HepG2 (cell line): ENCODE data around the gene CMIP. TPM values are rescaled to one million over a fixed set of nuclear protein-coding genes. Genes with fewer than 3 reads are reported as not detected.

Experiments used
- ATAC-seq: fragments of 200-7000 bp; cut with Tn5 transposase; 3 replicates; pipeline ENCODE4 v1.9.1; 2020; ENCODE audit warnings: mild to moderate bottlenecking, moderate library complexity
- BruUV-seq: library from RNA; stranded (reverse); fragments of 400-500 nt; replicated peaks from 2 replicates; lab custom pipeline; 2021; lab: Mats Ljungman, UMichigan
- CTCF ChIA-PET: fragments of 300-600 bp; formaldehyde crosslinking; extraction: SDS; loops from one replicate; lab custom pipeline; 2021; ENCODE audit warnings: low total read pairs, inconsistent platforms, low intra/inter-chr PET ratio; lab: Yijun Ruan, JAX
- POLR2A ChIA-PET: fragments of 350-600 bp; sonication (Branson Sonifier 250); formaldehyde crosslinking; loops from one replicate; lab custom pipeline; 2020; ENCODE audit warnings: antibody characterized with exemption, inconsistent platforms; lab: Yijun Ruan, JAX
- DNase-seq: peaks from one replicate; pipeline ENCODE4 v3.0.0-alpha.2; 2015; ENCODE audit warnings: low spot score
- FAIRE-seq: peaks from 3 replicates; lab custom pipeline; 2011; peaks lifted over from hg19 to GRCh38; lab: Jason Lieb, UNC
- H2AFZ ChIP-seq: one replicate; pipeline ENCODE4 v1.6.1; 2011; ENCODE audit warnings: low read length, inconsistent platforms
- H3K27ac ChIP-seq: fragments of 300-600 bp; 3 replicates; pipeline ENCODE4 v1.8.0; 2011; ENCODE audit warnings: mixed run types, mild to moderate bottlenecking, mixed read lengths, low read length, inconsistent platforms; ENCODE audit not compliant: insufficient read depth; ENCODE audit errors: extremely low read length
- H3K27me3 ChIP-seq, 2 experiments: fragments of 200-600 bp in 1 of 2; 2 replicates in 1 of 2; 3 replicates in 1 of 2; pipeline versions ENCODE4 v1.6.0 to v1.8.0; 2011; ENCODE audit warnings: low read length in 2 of 2, mild to moderate bottlenecking in 2 of 2, moderate library complexity in 2 of 2, inconsistent platforms in 1 of 2; ENCODE audit not compliant: insufficient read depth in 2 of 2, control insufficient read depth in 1 of 2
- H3K36me3 ChIP-seq, 2 experiments: fragments of 200-600 bp in 1 of 2; replicated peaks in 1 of 2; 2 replicates in 1 of 2; 3 replicates in 1 of 2; pipeline versions ENCODE4 v1.5.1 to v1.8.0; 2011; ENCODE audit warnings: low read length in 2 of 2, inconsistent platforms in 1 of 2; ENCODE audit not compliant: insufficient read depth in 2 of 2, control insufficient read depth in 1 of 2
- H3K4me1 ChIP-seq: 2 replicates; pipeline ENCODE4 v1.5.1; 2012; ENCODE audit warnings: low read length, inconsistent platforms; ENCODE audit not compliant: insufficient read depth
- H3K4me2 ChIP-seq: 2 replicates; pipeline ENCODE4 v1.6.0; 2011; ENCODE audit warnings: low read depth, low read length, inconsistent platforms
- H3K4me3 ChIP-seq, 3 experiments: fragments of 200-600 bp in 1 of 3; sonication (generic), shearing (Covaris generic) in 1 of 3; replicated peaks in 1 of 3; 2 replicates each; pipeline ENCODE4 v1.5.1; 2011 to 2016; ENCODE audit warnings: low read length in 3 of 3, inconsistent platforms in 2 of 3, low read depth in 2 of 3, mild to moderate bottlenecking in 2 of 3, control low read depth in 1 of 3, mixed read lengths in 1 of 3; ENCODE audit not compliant: insufficient read depth in 1 of 3
- H3K79me2 ChIP-seq: one replicate; pipeline ENCODE4 v1.6.1; 2011; ENCODE audit warnings: low read length, inconsistent platforms; ENCODE audit not compliant: insufficient read depth
- H3K9ac ChIP-seq: 2 replicates; pipeline ENCODE4 v1.6.0; 2011; ENCODE audit warnings: mild to moderate bottlenecking, low read depth, low read length, inconsistent platforms; ENCODE audit not compliant: insufficient read depth
- H3K9me3 ChIP-seq: 2 replicates; pipeline ENCODE4 v1.5.1; 2012; ENCODE audit warnings: mild to moderate bottlenecking, low read length
- H4K20me1 ChIP-seq: 2 replicates; pipeline ENCODE4 v1.6.0; 2011; ENCODE audit warnings: inconsistent platforms, mild to moderate bottlenecking, low read length, moderate library complexity; ENCODE audit not compliant: insufficient read depth
- LRRFIP1 ChIP-seq: sonication (generic); formaldehyde crosslinking; conservative IDR thresholded peaks from 2 replicates; pipeline ENCODE4 v1.4.0; 2020; ENCODE audit warnings: missing genetic modification reagents
- RBM22 ChIP-seq: fragments of 200-400 bp; formaldehyde crosslinking; optimal IDR thresholded peaks from 2 replicates; pipeline ENCODE3; 2017; ENCODE audit warnings: mild to moderate bottlenecking, low read length, moderate library complexity
- SETDB1 ChIP-seq: sonication (generic); formaldehyde crosslinking; IDR thresholded peaks from 2 replicates; pipeline ENCODE4 v1.5.1; 2020; ENCODE audit warnings: missing genetic modification reagents, mild to moderate bottlenecking, borderline replicate concordance
- SMARCE1 ChIP-seq: fragments of 450-650 bp; IDR thresholded peaks from 2 replicates; pipeline ENCODE4 v1.6.1; 2017; ENCODE audit warnings: borderline replicate concordance
- SYNCRIP ChIP-seq: fragments of 200-400 bp; formaldehyde crosslinking; IDR thresholded peaks from 2 replicates; pipeline ENCODE4 v1.6.1; 2018; ENCODE audit warnings: mild to moderate bottlenecking, low read depth, low read length; ENCODE audit not compliant: insufficient read depth
- ZNF292 ChIP-seq: sonication (generic); formaldehyde crosslinking; IDR thresholded peaks from 2 replicates; pipeline ENCODE4 v1.8.1; 2022; ENCODE audit warnings: mild to moderate bottlenecking, low read depth, missing genetic modification reagents, borderline replicate concordance
- WGBS: methylation state at CpG from one replicate; pipeline ENCODE4 v1.1.6; 2017; ENCODE audit warnings: low lambda C conversion rate; 5-methylcytosine and 5-hydroxymethylcytosine counted together
- in situ Hi-C: cut with HindIII; loops from 2 replicates; pipeline ENCODE4 v1.10.0; 2017; ENCODE audit warnings: low pct_unique_long_range_greater_than_20kb; ENCODE audit not compliant: extremely low pct_ligation_motif_present
- intact Hi-C: fragments of 100-400 bp; cut with micrococcal nuclease; formaldehyde crosslinking; loops from one replicate; pipeline ENCODE4 v1.10.0; 2022; ENCODE audit not compliant: unreplicated experiment
- polyA plus RNA-seq, 8 experiments: library from polyadenylated mRNA; depleted of rRNA in 3 of 8; stranded (reverse) in 7 of 8; unstranded in 1 of 8; fragments of >200 nt; fragmentation: Illumina TruSeq in 4 of 8; extraction: Trizol in 4 of 8; gene quantifications; 2 replicates each; pipeline versions ENCODE4 v1.2.1 to v1.2.3, GENCODE V29; 2011 to 2016; ENCODE audit warnings: low read depth in 4 of 8, missing spikeins in 1 of 8, mixed read lengths in 1 of 8; ENCODE audit not compliant: insufficient read depth in 1 of 8
- total RNA-seq, 5 experiments: library from RNA; depleted of rRNA; stranded (reverse); fragments of >200 nt; fragmentation: Illumina TruSeq; extraction: Trizol; gene quantifications; 2 replicates each; pipeline ENCODE4 v1.2.3, GENCODE V29; 2016; ENCODE audit warnings: low read depth in 1 of 5
- TF ChIP-seq, protein P1 (sequence below): sonication (generic); formaldehyde crosslinking; IDR thresholded peaks from 2 replicates; pipeline ENCODE4 v1.4.0; 2020; ENCODE audit warnings: missing genetic modification reagents

CMIP gene
- total and polyA plus RNA-seq, 2 of the 13 experiments (the other 11 are each of a cell fraction or from before 2014, with no cell fraction given), result 10.9 to 18.1 TPM

GRCh38 chr16:81471882-81472281 lies 27.3 kb downstream of the CMIP start:
- in situ Hi-C loops, result no loop called here
- no peak for ATAC-seq

More at GRCh38 chr16:81471882-81472281, 27.3 kb downstream of the CMIP start:
- intact Hi-C loops, result no loop called here
- ChIA-PET POLR2A (no interaction called here), CTCF (no interaction called here)
- BruUV-seq, result no TSS peak
- Histone ChIP-seq H3K27me3 (no peaks in the 10 kb centered on the region), H3K4me1 (peaks cover 72% of the 10 kb centered on the region), H3K4me3 (no peak overlapping the region), H3K27ac (no peak overlapping the region), H3K79me2 (peaks cover 98% of the 10 kb centered on the region), H3K4me2 (no peak overlapping the region), H3K36me3 (peaks cover 18 to 53% of the 10 kb centered on the region in 2 experiments; a peak in 4 of 5 replicates), H2AFZ (no peak overlapping the region), H3K9ac (no peak overlapping the region), H4K20me1 (peaks cover 86% of the 10 kb centered on the region), H3K9me3 (no peaks in the 10 kb centered on the region)
- FAIRE-seq, result no peak
- 96% methylated on average over 8 of the region's 8 CpGs for WGBS
- TF ChIP-seq SMARCE1 (no peak), SYNCRIP (no peak), RBM22 (no peak), SETDB1 (CRISPR knock-in tag) (no peak), ZNF292 (CRISPR knock-in tag) (no peak), LRRFIP1 (no peak)
- TF ChIP-seq, protein P1, sequence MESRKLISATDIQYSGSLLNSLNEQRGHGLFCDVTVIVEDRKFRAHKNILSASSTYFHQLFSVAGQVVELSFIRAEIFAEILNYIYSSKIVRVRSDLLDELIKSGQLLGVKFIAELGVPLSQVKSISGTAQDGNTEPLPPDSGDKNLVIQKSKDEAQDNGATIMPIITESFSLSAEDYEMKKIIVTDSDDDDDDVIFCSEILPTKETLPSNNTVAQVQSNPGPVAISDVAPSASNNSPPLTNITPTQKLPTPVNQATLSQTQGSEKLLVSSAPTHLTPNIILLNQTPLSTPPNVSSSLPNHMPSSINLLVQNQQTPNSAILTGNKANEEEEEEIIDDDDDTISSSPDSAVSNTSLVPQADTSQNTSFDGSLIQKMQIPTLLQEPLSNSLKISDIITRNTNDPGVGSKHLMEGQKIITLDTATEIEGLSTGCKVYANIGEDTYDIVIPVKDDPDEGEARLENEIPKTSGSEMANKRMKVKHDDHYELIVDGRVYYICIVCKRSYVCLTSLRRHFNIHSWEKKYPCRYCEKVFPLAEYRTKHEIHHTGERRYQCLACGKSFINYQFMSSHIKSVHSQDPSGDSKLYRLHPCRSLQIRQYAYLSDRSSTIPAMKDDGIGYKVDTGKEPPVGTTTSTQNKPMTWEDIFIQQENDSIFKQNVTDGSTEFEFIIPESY, result peak; percentile 40; the same call in 1 of the 2 replicates
- DNase-seq, result no peak
